HG03565 (cell line): ENCODE data around the gene HOXA4.

Experiments used
- ATAC-seq: cut with Tn5 transposase; IDR thresholded peaks from one replicate; pipeline ENCODE4 v1.9.1; 2021; ENCODE audit warnings: mild to moderate bottlenecking, moderate library complexity; ENCODE audit not compliant: unreplicated experiment

The HOXA4 gene

GRCh38 chr7:27147199-27148030, 16.9 kb upstream of the HOXA4 start, which contains the start of gene HOXA6:
TSS of gene HOXA6 (minus strand) at chr7:27147774. CDS start at chr7:27147749, 25 bp downstream.
- no peak for ATAC-seq

GRCh38 chr7:27146491-27147198, 16.1 kb upstream of the HOXA4 start:
- ATAC-seq = no peak

- ATAC-seq = no peak
Observed at GRCh38 chr7:27145914-27146412, 15.4 kb upstream of the HOXA4 start.

DNA sequence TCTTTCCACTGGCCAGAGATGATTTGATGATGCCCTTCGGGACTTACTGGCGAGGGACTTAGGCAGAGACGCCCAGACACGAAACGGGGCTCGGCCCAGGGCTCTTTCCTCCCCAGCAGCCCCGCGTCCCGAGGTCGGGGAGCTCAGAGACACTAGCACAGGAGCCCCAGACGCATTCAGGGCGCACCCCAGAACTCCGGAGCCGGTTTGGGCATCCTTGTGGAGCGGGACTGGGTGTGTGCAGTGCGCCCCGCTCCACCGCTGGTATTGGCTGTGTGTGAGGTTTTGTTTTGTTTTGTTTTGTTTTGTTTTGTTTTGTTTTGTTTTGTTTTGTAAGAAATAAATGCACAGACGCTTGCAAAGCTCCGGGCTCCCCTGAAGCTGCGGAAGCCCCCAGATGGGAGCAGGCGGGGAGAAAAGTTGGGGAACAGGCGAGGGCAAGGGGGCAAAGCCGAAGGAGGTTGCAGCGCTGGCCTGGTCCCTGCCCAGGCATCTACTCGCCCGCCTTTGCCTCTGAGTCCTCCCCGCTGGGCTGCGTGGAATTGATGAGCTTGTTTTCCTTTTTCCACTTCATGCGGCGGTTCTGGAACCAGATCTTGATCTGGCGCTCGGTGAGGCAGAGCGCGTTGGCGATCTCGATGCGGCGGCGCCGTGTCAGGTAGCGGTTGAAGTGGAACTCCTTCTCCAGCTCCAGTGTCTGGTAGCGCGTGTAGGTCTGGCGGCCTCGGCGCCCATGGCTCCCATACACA, 14.8 kb upstream of the HOXA4 start:
- ATAC-seq = no peak

- no peak for ATAC-seq
Observed at GRCh38 chr7:27144781-27145164, 14.2 kb upstream of the HOXA4 start.

DNA sequence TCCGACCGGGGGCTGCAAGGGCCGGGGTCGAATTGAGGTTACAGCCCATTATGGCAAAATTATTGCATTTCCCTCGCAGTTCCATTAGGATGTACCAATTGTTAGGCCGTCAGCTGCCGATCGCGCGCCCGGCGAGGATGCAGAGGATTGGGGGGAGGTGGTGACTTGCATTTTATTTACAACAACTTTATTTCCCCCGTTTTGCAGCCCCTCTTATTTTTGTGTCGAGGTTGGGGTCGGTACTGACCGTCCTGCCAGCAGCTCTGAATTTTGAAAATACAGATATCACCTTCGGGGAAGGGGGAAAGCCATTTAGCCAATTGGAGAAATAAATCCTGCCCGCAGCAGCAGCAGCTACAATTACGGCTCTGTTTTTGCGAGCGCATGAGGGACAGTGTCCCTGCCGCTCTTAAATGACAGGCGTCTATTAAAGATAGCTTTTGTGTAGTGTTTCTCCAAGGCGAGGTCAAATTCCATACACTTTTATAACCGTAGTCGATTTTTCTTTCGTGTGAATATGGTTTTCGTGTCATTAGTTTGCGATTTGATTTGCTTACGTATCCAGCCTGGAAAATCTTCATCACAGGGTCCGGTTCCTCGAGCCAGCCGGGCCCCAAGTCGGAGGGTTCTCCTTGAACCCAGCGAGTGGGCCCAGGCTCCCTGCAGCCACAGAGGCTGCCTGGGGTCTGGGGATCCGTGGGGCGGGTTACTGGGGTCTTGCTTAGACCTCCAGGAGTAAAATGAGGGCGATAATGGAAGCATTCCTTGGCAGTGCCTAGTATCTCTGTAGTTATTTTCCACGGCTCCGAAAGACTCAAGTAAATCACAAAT, 13.6 kb upstream of the HOXA4 start:
- ATAC-seq = no peak

DNA sequence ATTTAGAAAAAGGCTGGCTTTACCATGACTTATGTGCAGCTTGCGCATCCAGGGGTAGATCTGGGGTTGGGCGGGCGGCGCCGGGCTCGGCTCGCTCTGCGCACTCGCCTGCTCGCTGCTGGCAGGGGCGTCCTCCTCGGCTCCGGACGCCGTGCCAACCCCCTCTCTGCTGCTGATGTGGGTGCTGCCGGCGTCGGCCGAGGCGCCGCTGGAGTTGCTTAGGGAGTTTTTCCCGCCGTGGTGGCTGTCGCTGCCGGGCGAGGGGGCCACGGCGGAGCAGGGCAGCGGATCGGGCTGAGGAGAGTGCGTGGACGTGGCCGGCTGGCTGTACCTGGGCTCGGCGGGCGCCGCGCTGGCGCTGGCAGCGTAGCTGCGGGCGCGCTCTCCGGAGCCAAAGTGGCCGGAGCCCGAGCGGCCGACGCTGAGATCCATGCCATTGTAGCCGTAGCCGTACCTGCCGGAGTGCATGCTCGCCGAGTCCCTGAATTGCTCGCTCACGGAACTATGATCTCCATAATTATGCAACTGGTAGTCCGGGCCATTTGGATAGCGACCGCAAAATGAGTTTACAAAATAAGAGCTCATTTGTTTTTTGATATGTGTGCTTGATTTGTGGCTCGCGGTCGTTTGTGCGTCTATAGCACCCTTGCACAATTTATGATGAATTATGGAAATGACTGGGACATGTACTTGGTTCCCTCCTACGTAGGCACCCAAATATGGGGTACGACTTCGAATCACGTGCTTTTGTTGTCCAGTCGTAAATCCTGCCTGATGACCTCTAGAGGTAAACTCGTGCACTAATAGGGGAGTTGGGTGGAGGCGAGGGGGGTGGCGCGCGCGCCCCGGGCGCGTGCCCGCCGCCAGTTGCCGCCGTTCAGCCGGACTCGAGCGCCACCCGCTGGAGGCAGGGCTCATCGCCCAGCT, 12.7 kb upstream of the HOXA4 start, which contains the start of gene HOXA5:
HOXA5 (minus strand) TSS at position 659 of the 927 bp plus-strand sequence; CDS start at position 585, 74 bp downstream.
- ATAC-seq = no peak

DNA sequence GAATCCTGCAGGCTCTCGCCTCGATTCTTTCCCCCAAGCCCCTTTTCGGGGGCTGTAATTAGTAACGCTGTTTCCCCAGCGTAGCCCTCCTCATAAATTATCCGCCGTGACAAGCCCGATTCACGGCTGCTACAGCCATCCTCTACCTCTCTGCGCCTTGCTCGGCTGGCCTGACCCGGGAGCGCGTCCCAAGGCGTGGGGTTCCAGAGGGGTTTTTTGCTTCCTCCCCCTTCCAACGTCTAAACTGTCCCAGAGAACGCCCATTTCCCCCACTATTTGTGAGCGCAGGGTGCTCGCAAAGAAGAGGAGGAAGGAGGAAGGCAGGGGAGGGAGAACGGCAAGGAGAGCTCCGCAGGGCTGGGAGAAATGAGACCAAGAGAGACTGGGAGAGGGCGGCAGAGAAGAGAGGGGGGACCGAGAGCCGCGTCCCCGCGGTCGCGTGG, 12.0 kb upstream of the HOXA4 start:
- ATAC-seq = no peak

GRCh38 chr7:27141923-27142579, 11.5 kb upstream of the HOXA4 start:
- no peak for ATAC-seq

GRCh38 chr7:27141137-27141922, 10.8 kb upstream of the HOXA4 start:
- no peak for ATAC-seq

- ATAC-seq = no peak
Observed at GRCh38 chr7:27140126-27140857, 9.7 kb upstream of the HOXA4 start.

DNA sequence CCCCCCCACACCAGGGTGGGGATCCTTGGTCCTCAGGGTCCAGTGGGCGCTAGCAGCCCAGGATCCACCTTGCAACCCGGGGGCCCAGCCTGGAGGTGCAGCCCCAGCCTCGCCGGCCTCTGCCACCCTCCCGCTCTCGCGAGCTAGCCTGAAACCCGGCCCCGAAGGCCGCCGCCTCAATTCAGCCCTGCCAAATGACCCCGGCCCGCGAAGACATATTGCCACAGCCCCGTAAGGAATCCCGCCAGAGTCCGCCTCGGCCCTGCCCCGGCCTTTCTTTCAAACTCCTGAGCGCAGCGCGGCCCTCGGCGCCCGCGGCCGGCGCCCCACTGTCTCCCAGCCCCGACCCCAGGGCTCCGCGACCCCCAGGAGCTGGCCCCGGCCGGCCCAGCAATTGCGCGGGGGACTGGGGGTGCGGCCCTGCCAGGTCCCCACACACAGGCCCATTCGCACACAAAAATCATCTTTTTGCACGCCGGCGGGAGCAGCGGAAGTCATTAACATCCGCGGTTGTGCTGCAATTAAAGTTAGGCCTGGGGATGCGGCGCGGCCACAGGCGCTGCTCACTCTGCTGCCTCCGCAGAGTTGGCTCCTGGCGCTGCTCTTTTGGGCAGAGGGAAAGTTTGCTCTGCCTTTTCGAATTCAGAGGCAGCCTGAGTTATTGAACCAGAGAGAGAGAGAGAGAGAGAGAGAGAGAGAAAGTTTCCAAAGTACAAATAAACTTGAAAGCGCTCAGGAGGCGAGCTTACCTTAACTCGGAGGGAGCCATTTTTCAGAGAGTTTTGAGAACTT, 9.0 kb upstream of the HOXA4 start:
- ATAC-seq = no peak

DNA sequence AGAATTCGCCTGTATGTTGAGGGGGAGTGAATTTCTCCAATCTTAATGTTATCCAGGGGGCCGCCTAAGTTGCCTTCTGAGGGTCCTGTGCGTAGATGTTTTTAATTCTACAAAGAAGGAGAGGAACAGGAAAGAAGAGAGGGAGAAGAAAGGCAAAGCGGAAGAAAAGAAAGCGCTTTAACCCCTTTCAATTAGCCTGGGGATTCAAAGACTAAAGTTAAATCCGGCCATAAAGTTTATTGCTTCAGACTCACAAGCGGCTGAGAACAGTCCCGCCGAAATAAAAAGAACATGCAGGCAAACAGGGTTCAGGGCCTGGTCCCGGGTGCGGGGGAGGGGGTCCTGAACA, 8.4 kb upstream of the HOXA4 start:
- ATAC-seq = no peak

- no peak for ATAC-seq
Observed at GRCh38 chr7:27138472-27138871, 7.9 kb upstream of the HOXA4 start.

- no peak for ATAC-seq
Observed at GRCh38 chr7:27137640-27138315, 7.2 kb upstream of the HOXA4 start.

DNA sequence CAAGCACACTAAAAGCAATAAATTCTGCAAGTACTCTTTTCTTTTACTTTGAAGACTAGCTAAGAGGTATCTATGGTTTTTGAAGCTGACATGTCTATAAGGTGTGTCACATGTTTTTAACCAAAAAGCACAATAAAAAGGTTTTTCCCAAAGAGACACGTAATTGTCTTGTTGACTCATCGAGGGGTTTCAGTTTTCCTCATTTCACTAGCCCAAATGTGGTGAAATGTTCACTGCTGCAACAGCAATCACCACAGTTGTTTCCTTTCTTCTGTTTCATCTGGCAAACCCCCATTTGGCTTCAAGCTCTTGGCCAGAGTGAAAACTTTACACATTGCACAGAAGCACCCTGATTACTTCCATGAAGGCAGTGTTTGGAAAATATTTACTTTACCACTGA, 3.8 kb upstream of the HOXA4 start:
- no peak for ATAC-seq
